Measurements from ENCODE around the gene RNF168.

Gene RNF168

GRCh38 chr3:196541684-196542445 lies 38.3 kb upstream of the RNF168 start:
- no peak for TF ChIP-seq CTCF (conservative IDR thresholded peaks at IDR 0.05; ENCODE audit: low read depth, low read length)
- H3K4me3 ChIP-seq (ENCODE audit: low read depth, low read length): no peak overlapping the region
- DNase-seq (ENCODE audit: low read depth): no peak

GRCh38 chr3:196537319-196537984 lies 33.9 kb upstream of the RNF168 start:
- DNase-seq (ENCODE audit: low read depth): peak; percentile 23
- no peak overlapping the region for H3K4me3 ChIP-seq (ENCODE audit: low read depth, low read length)

GRCh38 chr3:196533260-196533681 lies 29.7 kb upstream of the RNF168 start:
- peak overlapping the region; percentile 43 for H3K4me3 ChIP-seq (ENCODE audit: low read depth, low read length)
- TF ChIP-seq CTCF (conservative IDR thresholded peaks at IDR 0.05; ENCODE audit: low read depth, low read length): no peak
- peak; percentile 45 for DNase-seq (ENCODE audit: low read depth)

More at GRCh38 chr3:196537319-196537984, 33.9 kb upstream of the RNF168 start:
- TF ChIP-seq CTCF (conservative IDR thresholded peaks at IDR 0.05; ENCODE audit: low read depth, low read length): peak; percentile 69

- no peak for DNase-seq (ENCODE audit: low read depth)
- TF ChIP-seq CTCF (conservative IDR thresholded peaks at IDR 0.05; ENCODE audit: low read depth, low read length): no peak
- H3K4me3 ChIP-seq (ENCODE audit: low read depth, low read length): no peak overlapping the region
Observed at GRCh38 chr3:196531418-196531817, 27.9 kb upstream of the RNF168 start.

- peak; percentile 66 for DNase-seq (ENCODE audit: low read depth)
- peak overlapping the region; percentile 62 for H3K4me3 ChIP-seq (ENCODE audit: low read depth, low read length)
- peak; percentile 50 for TF ChIP-seq CTCF (conservative IDR thresholded peaks at IDR 0.05; ENCODE audit: low read depth, low read length)
Observed at GRCh38 chr3:196528639-196529233, 25.2 kb upstream of the RNF168 start.

GRCh38 chr3:196525141-196525540 lies 21.6 kb upstream of the RNF168 start:
- no peak overlapping the region for H3K4me3 ChIP-seq (ENCODE audit: low read depth, low read length)
- TF ChIP-seq CTCF (conservative IDR thresholded peaks at IDR 0.05; ENCODE audit: low read depth, low read length): no peak
- DNase-seq (ENCODE audit: low read depth): no peak

Data from choroid plexus epithelial cell (primary cell).